Astrocyte (in vitro differentiated cells and primary cell): Measurements from ENCODE around the gene TMEM266.

ENCODE experiments used
- CTCF ChIP-seq: IDR thresholded peaks from 2 replicates; pipeline ENCODE4 v1.5.1; 2011; ENCODE audit warnings: low read depth, mild to moderate bottlenecking, inconsistent platforms, low read length, moderate library complexity; ENCODE audit not compliant: insufficient read depth
- EZH2 ChIP-seq: IDR thresholded peaks from 2 replicates; pipeline ENCODE4 v1.6.1; 2012; ENCODE audit warnings: mild to moderate bottlenecking, low read length, inconsistent platforms; ENCODE audit not compliant: insufficient read depth

- TF ChIP-seq EZH2 = no peak
- no peak for TF ChIP-seq CTCF
Measured at GRCh38 chr15:76222159-76222558, 162.4 kb downstream of the TMEM266 start.
